Ascending aorta (tissue), 2 donors: ENCODE data around the gene CIBAR2. TPM values are rescaled to one million over a fixed set of nuclear protein-coding genes. Genes with fewer than 3 reads are reported as not detected.

ENCODE experiments used
- DNase-seq, 2 donors: peaks; one replicate each; pipeline ENCODE4 v3.0.0-alpha.2; 2019; ENCODE audit warnings: low spot score in 2 of 2
- H3K27ac ChIP-seq, 2 donors: fragments of 200-600 bp; sonication (generic); one replicate each; pipeline ENCODE4 v1.5.1; 2016 to 2017; ENCODE audit warnings: mild to moderate bottlenecking in 1 of 2
- H3K27me3 ChIP-seq: fragments of 200-600 bp; sonication (generic); one replicate; pipeline ENCODE4 v1.5.1; 2017
- H3K36me3 ChIP-seq, 2 donors: fragments of 200-600 bp; sonication (generic); one replicate each; pipeline ENCODE4 v1.5.1; 2016
- H3K4me1 ChIP-seq, 2 donors: fragments of 200-600 bp; sonication (generic); one replicate each; pipeline ENCODE4 v1.5.1; 2016 to 2017; ENCODE audit warnings: mild to moderate bottlenecking in 1 of 2
- H3K4me3 ChIP-seq, 2 donors: fragments of 200-600 bp; sonication (generic); one replicate each; pipeline ENCODE4 v1.5.1; 2016 to 2017; ENCODE audit warnings: mild to moderate bottlenecking in 1 of 2
- H3K9me3 ChIP-seq, 2 donors: fragments of 200-600 bp; sonication (generic); one replicate each; pipeline ENCODE4 v1.5.1; 2016
- intact Hi-C: fragments of 100-400 bp; cut with DNase I; formaldehyde crosslinking; loops from one replicate; pipeline ENCODE4 v1.15.1; 2023
- total RNA-seq: library from RNA; depleted of rRNA; stranded (reverse); fragments of >200 nt; gene quantifications from one replicate; pipeline ENCODE4 v1.1.0, GENCODE V29; 2016
- TF ChIP-seq, protein P1 (sequence below), 3 experiments: fragments of 200-600 bp in 2 of 3; fragments of 450-650 bp in 1 of 3; sonication (generic) in 2 of 3; IDR thresholded peaks; one replicate each; pipeline ENCODE4 v1.5.1; 2016 to 2019; ENCODE audit warnings: antibody characterized with exemption in 3 of 3, mild to moderate bottlenecking in 1 of 3, moderate library complexity in 1 of 3

Gene CIBAR2
- total RNA-seq, 1 donor from 2014 or later, result not detected

DNA sequence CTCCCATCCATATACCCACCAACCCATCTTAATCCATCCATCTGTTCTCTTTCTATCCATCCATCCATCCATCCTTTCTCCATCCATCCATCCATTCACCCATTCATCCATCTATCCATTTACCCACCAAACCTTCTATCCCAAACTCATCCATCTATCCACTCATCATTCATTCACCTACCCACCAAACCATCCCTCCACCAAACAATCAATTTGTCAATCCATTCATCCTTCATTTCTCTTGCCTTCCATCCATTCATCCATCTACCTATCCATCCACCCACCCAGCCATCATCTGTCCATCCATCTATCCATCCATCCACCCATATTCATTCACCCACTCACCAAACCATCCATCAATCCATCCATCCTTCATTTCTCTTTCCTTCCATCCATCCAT lies 44.6 kb upstream of the CIBAR2 start:
- Histone ChIP-seq H3K27ac (no peak overlapping the region), H3K9me3 (no peaks in the 10 kb centered on the region), H3K36me3 (no peaks in the 10 kb centered on the region), H3K4me1 (peaks cover 3 to 22% of the 10 kb centered on the region in 2 donors), H3K4me3 (no peak overlapping the region), H3K27me3 (no peaks in the 10 kb centered on the region)
- intact Hi-C loops, result no loop called here
- DNase-seq, result no peak
- TF ChIP-seq, protein P1, sequence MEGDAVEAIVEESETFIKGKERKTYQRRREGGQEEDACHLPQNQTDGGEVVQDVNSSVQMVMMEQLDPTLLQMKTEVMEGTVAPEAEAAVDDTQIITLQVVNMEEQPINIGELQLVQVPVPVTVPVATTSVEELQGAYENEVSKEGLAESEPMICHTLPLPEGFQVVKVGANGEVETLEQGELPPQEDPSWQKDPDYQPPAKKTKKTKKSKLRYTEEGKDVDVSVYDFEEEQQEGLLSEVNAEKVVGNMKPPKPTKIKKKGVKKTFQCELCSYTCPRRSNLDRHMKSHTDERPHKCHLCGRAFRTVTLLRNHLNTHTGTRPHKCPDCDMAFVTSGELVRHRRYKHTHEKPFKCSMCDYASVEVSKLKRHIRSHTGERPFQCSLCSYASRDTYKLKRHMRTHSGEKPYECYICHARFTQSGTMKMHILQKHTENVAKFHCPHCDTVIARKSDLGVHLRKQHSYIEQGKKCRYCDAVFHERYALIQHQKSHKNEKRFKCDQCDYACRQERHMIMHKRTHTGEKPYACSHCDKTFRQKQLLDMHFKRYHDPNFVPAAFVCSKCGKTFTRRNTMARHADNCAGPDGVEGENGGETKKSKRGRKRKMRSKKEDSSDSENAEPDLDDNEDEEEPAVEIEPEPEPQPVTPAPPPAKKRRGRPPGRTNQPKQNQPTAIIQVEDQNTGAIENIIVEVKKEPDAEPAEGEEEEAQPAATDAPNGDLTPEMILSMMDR (IDR thresholded peaks at IDR 0.05), result no peak

DNA sequence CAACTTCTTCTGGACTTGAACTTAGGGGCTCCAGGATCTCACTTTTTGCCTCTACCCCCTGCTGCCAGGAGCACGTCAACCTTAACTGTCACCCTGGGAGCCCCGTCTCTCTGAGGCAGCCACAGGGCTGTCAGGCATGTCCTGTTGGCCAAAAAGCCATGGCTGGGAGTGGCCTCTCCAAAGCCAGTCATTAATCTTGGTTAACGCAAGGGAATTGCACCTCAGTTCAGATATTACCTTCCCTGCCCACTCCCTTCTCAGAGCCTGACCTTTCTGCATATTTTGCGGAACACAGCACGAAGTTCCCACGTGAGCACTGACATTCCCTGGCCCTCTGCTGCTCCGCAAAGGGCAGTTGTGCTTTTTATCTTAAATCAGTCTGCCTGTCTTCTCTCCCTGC lies 44.2 kb upstream of the CIBAR2 start:
- Histone ChIP-seq H3K27ac (no peak overlapping the region), H3K27me3 (no peaks in the 10 kb centered on the region), H3K4me1 (peaks cover 6 to 20% of the 10 kb centered on the region in 2 donors), H3K4me3 (no peak overlapping the region), H3K9me3 (no peaks in the 10 kb centered on the region), H3K36me3 (no peaks in the 10 kb centered on the region)
- no peak for DNase-seq
- intact Hi-C loops, result no loop called here
- TF ChIP-seq, protein P1 (IDR thresholded peaks at IDR 0.05), result no peak

DNA sequence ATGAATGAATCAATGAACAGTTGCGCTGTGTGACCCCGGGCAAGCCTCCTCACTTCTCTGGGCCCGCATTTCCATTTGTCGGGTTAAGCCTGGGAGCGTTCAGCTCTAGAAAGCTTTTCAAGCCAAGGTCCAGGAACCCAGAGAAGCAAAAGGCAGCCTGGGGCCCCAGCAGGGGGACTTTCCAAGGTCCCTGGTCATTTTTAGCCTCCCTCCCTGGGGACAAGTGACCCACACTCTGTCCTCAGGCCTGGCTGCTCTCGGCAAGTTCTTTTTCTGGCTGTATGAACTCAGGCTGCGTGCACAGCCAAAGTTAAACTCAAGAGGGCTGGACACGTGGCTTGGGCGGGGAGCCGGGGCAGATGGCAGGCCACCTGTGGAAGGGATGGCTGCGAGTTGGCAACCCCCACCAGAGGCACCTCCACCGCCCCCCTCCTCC lies 41.4 kb upstream of the CIBAR2 start:
- intact Hi-C loops, result no loop called here
- Histone ChIP-seq H3K27me3 (no peaks in the 10 kb centered on the region), H3K27ac (peak overlapping the region; percentile 26 to 60), H3K4me3 (no peak overlapping the region), H3K9me3 (no peaks in the 10 kb centered on the region), H3K4me1 (peaks cover 20 to 34% of the 10 kb centered on the region in 2 donors), H3K36me3 (no peaks in the 10 kb centered on the region)
- no peak for DNase-seq
- TF ChIP-seq, protein P1 (IDR thresholded peaks at IDR 0.05), result no peak

GRCh38 chr16:85153046-85153445 lies 40.8 kb upstream of the CIBAR2 start:
- Histone ChIP-seq H3K4me1 (peaks cover 20 to 36% of the 10 kb centered on the region in 2 donors), H3K9me3 (no peaks in the 10 kb centered on the region), H3K27ac (peak overlapping the region in 1 of 2 donors; percentile 76), H3K27me3 (no peaks in the 10 kb centered on the region), H3K4me3 (no peak overlapping the region), H3K36me3 (no peaks in the 10 kb centered on the region)
- TF ChIP-seq, protein P1 (IDR thresholded peaks at IDR 0.05), result no peak
- DNase-seq, result no peak
- intact Hi-C loops, result no loop called here

- intact Hi-C loops, result no loop called here
- H3K27ac ChIP-seq, result peak overlapping the region; percentile 50 to 76
- no peaks in the 10 kb centered on the region for H3K27me3 ChIP-seq
- DNase-seq, result no peak
- peaks cover 20 to 36% of the 10 kb centered on the region in 2 donors for H3K4me1 ChIP-seq
- TF ChIP-seq, protein P1 (IDR thresholded peaks at IDR 0.05), result no peak
- no peaks in the 10 kb centered on the region for H3K9me3 ChIP-seq
- H3K4me3 ChIP-seq, result no peak overlapping the region
- H3K36me3 ChIP-seq, result no peaks in the 10 kb centered on the region
Observed at GRCh38 chr16:85152414-85153030, 40.2 kb upstream of the CIBAR2 start.
